ENCODE results near the gene RAP1A. TPM values are rescaled to one million over a fixed set of nuclear protein-coding genes. Genes with fewer than 3 reads are reported as not detected.

RAP1A gene
- polyA plus RNA-seq, 1 experiment, result 20.5 TPM

- Histone ChIP-seq H3K36me3 (ENCODE audit: control insufficient read depth, insufficient read depth, low read length) (no peaks in the 10 kb centered on the region), H3K27me3 (ENCODE audit: control insufficient read depth, insufficient read depth, low read length) (no peaks in the 10 kb centered on the region), H3K4me3 (ENCODE audit: low read depth, low read length) (no peak overlapping the region)
- no peak for TF ChIP-seq CTCF (IDR thresholded peaks at IDR 0.05; ENCODE audit: insufficient read depth, low read depth, low read length)
- no peak for DNase-seq (ENCODE audit: low read depth)
- POLR2A ChIA-PET, result interaction anchor here (0.5 kb wide), 1 partner anchor 863 kb away, joined by 15 read pairs; no protein-coding TSS in a partner anchor
- CTCF ChIA-PET, result interaction anchor here (2.1 kb wide), 1 partner anchor 14 kb away, joined by 4 read pairs; no protein-coding TSS in a partner anchor
These were observed 113.1 kb downstream of the RAP1A start for GRCh38 chr1:111732718-111733117.

- DNase-seq (ENCODE audit: low read depth), result no peak
- Histone ChIP-seq H3K4me3 (ENCODE audit: low read depth, low read length) (no peak overlapping the region), H3K27me3 (ENCODE audit: control insufficient read depth, insufficient read depth, low read length) (no peaks in the 10 kb centered on the region), H3K36me3 (ENCODE audit: control insufficient read depth, insufficient read depth, low read length) (no peaks in the 10 kb centered on the region)
- POLR2A ChIA-PET, result interaction anchor here (0.5 kb wide), 1 partner anchor 862 kb away, joined by 15 read pairs; no protein-coding TSS in a partner anchor
- CTCF ChIA-PET, result interaction anchor here (2.1 kb wide), 2 partner anchors 14 to 19 kb away, joined by 4 to 14 read pairs; no protein-coding TSS in a partner anchor
- TF ChIP-seq CTCF (IDR thresholded peaks at IDR 0.05; ENCODE audit: insufficient read depth, low read depth, low read length), result no peak
These were observed 113.8 kb downstream of the RAP1A start for GRCh38 chr1:111733183-111733991.

- no peak for TF ChIP-seq CTCF (IDR thresholded peaks at IDR 0.05; ENCODE audit: insufficient read depth, low read depth, low read length)
These were observed 114.4 kb downstream of the RAP1A start for GRCh38 chr1:111733992-111734341.

GRCh38 chr1:111734426-111734825 lies 114.8 kb downstream of the RAP1A start:
- CTCF ChIA-PET, result interaction anchor here (0.7 to 3.0 kb wide), 4 partner anchors 12 to 40 kb away, joined by 3 to 14 read pairs (median 8); no protein-coding TSS in a partner anchor
- H3K4me3 ChIP-seq (ENCODE audit: low read depth, low read length), result no peak overlapping the region

More at GRCh38 chr1:111733992-111734341, 114.4 kb downstream of the RAP1A start:
- POLR2A ChIA-PET, result no interaction called here
- no peak overlapping the region for H3K4me3 ChIP-seq (ENCODE audit: low read depth, low read length)
- H3K36me3 ChIP-seq (ENCODE audit: control insufficient read depth, insufficient read depth, low read length), result no peaks in the 10 kb centered on the region
- DNase-seq (ENCODE audit: low read depth), result no peak
- H3K27me3 ChIP-seq (ENCODE audit: control insufficient read depth, insufficient read depth, low read length), result no peaks in the 10 kb centered on the region
- CTCF ChIA-PET, result interaction anchor here (0.7 to 2.1 kb wide), 3 partner anchors 13 to 40 kb away, joined by 3 to 14 read pairs (median 4); no protein-coding TSS in a partner anchor

More at GRCh38 chr1:111734426-111734825, 114.8 kb downstream of the RAP1A start:
- H3K27me3 ChIP-seq (ENCODE audit: control insufficient read depth, insufficient read depth, low read length), result no peaks in the 10 kb centered on the region
- no peak for DNase-seq (ENCODE audit: low read depth)
- no peaks in the 10 kb centered on the region for H3K36me3 ChIP-seq (ENCODE audit: control insufficient read depth, insufficient read depth, low read length)
- POLR2A ChIA-PET, result no interaction called here
- TF ChIP-seq CTCF (IDR thresholded peaks at IDR 0.05; ENCODE audit: insufficient read depth, low read depth, low read length), result no peak

Data from BJ (cell line).